Karpas-422 (cell line): ENCODE measurements around the gene TLL2. TPM values are rescaled to one million over a fixed set of nuclear protein-coding genes. Genes with fewer than 3 reads are reported as not detected.
"Not testable (repeated sequence)": the region's sequence is repeated elsewhere in the genome, so short reads cannot be mapped to it uniquely, and the experiment has no call there.

Source experiments
- DNase-seq: peaks from one replicate; pipeline ENCODE4 v3.0.0-alpha.2; 2015
- H2AFZ ChIP-seq: fragments of 200-600 bp; sonication (generic); 2 replicates; pipeline ENCODE4 v1.6.1; 2014; ENCODE audit warnings: antibody characterized with exemption, low read length, mixed read lengths
- H3K27ac ChIP-seq: fragments of 200-600 bp; sonication (generic); 2 replicates; pipeline ENCODE4 v1.5.1; 2014; ENCODE audit warnings: mild to moderate bottlenecking, low read length, moderate library complexity
- H3K27me3 ChIP-seq: fragments of 200-600 bp; sonication (generic); 2 replicates; pipeline ENCODE4 v1.6.1; 2014; ENCODE audit warnings: low read length, mixed read lengths
- H3K36me3 ChIP-seq: fragments of 200-600 bp; sonication (generic); 2 replicates; pipeline ENCODE4 v1.6.1; 2014; ENCODE audit warnings: low read length, mixed read lengths; ENCODE audit not compliant: insufficient read depth
- H3K4me1 ChIP-seq: fragments of 200-600 bp; sonication (generic); 2 replicates; pipeline ENCODE4 v1.6.1; 2014; ENCODE audit warnings: mild to moderate bottlenecking, low read length, mixed read lengths
- H3K4me2 ChIP-seq: fragments of 200-600 bp; sonication (generic); 2 replicates; pipeline ENCODE4 v1.6.1; 2014; ENCODE audit warnings: low read length, low read depth, mild to moderate bottlenecking; ENCODE audit not compliant: poor library complexity, severe bottlenecking
- H3K4me3 ChIP-seq: fragments of 200-600 bp; sonication (generic); 2 replicates; pipeline ENCODE4 v1.5.1; 2014; ENCODE audit warnings: mild to moderate bottlenecking, antibody characterized with exemption, low read length, mixed read lengths
- H3K79me2 ChIP-seq: fragments of 200-600 bp; sonication (generic); 2 replicates; pipeline ENCODE4 v1.6.1; 2014; ENCODE audit warnings: mild to moderate bottlenecking, low read length, mixed read lengths
- H3K9ac ChIP-seq: fragments of 200-600 bp; sonication (generic); 2 replicates; pipeline ENCODE4 v1.6.0; 2014; ENCODE audit warnings: low read length
- H3K9me2 ChIP-seq: fragments of 200-600 bp; sonication (generic), shearing (Covaris generic); replicated peaks from 2 replicates; pipeline ENCODE4 v1.6.0; 2014; ENCODE audit warnings: mild to moderate bottlenecking, low read length, moderate library complexity; ENCODE audit not compliant: insufficient read depth
- H3K9me3 ChIP-seq: fragments of 300-700, 200-600 bp; sonication (generic); 2 replicates; pipeline ENCODE4 v1.6.1; 2014; ENCODE audit warnings: low read length, mixed read lengths
- H4K20me1 ChIP-seq: fragments of 200-600 bp; sonication (generic); 2 replicates; pipeline ENCODE4 v1.6.1; 2014; ENCODE audit warnings: mild to moderate bottlenecking, antibody characterized with exemption, low read length, low read depth; ENCODE audit not compliant: insufficient read depth
- total RNA-seq: library from RNA; depleted of rRNA; stranded (reverse); fragments of >200 nt; shearing (Covaris generic); gene quantifications from 2 replicates; pipeline ENCODE4 v1.2.3, GENCODE V29; 2014; ENCODE audit warnings: low replicate concordance; rRNA removed

The TLL2 gene
- not detected in 2 replicates for total RNA-seq

DNA sequence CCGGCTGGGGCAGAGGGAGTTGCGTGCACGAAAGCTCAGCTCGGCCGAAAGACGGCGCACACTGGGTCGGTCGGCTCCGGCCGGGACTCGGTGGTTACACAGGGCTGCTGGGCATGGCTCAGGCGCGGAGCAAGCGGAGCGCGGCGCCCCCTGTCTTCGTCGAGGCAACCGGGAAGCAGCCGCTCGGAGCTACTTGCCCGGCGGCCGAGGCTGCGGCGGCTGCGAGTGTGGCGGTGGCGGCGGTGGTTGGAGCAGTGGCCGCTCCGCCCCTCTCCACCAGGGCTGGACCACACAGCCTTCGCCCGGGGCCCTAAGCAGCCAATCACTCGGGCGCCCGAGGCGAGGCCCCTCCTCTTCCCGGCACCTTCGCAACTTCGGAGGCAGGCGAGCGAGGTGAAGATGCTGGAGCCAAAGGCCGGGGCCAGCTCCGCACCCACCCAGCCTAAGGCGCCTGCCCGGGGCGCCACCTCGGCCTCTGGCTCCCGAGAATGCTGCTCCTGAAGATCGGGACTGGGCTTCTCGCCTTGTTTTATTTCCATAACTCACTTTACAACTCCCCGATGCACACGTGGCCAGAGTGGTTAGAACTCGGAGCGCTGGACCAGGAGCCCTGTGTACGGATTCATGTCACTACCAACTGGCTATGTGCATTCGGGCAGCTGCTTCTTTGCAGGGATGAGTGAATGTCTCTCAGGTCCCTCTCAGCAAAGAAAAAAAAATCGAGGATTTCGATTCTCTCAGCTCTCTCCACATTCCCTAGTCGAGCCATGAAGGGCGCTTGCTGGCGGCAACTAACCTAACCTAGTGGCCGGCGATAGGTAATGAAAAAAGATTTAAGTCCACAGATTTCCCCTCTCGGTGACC, at the start of gene TLL2:
Gene TLL2, minus strand, starts transcription at position 229 of the 864 bp plus-strand sequence. CDS start 241 bp downstream, outside the sequence.
- no peaks in the 10 kb centered on the region for H3K79me2 ChIP-seq
- H3K4me2 ChIP-seq, result peak within 1 kb of the TSS; percentile 87
- no peaks in the 10 kb centered on the region for H3K9me3 ChIP-seq
- no peaks in the 10 kb centered on the region for H3K36me3 ChIP-seq
- DNase-seq, result peak; percentile 88
- peak within 1 kb of the TSS; percentile 69 for H3K4me3 ChIP-seq
- no peak within 1 kb of the TSS for H2AFZ ChIP-seq
- H4K20me1 ChIP-seq, result peaks cover 17% of the 10 kb centered on the region; the same call in 1 of the 2 replicates
- no peak within 1 kb of the TSS for H3K27ac ChIP-seq
- peak within 1 kb of the TSS; percentile 62 for H3K9ac ChIP-seq
- no peaks in the 10 kb centered on the region for H3K9me2 ChIP-seq
- H3K27me3 ChIP-seq, result no peaks in the 10 kb centered on the region
- peaks cover 21% of the 10 kb centered on the region for H3K4me1 ChIP-seq

DNA sequence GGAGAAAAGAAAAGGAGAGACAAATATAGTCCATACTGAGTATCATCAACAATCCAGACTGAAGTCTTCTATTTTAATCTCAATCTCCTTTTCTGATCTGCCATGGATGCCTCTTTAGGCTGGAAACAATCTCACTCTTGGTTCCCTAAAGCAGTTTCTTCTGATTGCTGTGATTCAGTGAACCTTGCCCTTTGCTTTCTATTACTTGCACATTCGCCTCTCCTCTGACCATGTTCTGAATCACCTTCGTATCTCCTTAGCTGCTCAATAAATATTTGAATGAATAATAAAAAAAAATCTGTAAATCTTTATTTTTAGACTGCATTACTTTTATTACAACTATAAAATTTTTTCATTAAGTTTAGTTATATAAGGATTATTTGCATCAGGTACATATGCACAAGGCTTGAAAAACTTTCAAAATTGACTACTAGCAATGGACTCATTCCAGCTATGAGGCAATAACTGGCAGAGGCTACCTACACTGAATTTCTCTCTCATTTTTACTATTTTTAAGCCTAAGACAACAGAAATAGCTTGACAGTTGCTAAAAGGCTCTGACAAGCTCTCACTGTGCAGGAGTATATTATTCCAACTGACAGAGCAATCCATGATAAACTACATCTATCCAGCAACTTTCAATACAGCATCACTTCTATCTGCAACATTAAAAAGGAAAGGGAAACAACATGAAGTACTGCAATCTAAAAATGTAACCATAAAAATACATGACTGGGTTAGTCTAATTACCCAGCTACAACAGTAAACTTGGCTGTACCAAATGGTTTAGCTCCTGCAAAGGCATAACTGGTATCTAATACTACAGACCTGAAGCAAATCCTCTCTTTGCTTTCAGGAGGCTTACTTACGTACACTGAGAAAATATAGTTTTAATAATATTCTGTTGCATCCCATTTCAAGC, 47.5 kb upstream of the TLL2 start:
- no peak for DNase-seq

DNA sequence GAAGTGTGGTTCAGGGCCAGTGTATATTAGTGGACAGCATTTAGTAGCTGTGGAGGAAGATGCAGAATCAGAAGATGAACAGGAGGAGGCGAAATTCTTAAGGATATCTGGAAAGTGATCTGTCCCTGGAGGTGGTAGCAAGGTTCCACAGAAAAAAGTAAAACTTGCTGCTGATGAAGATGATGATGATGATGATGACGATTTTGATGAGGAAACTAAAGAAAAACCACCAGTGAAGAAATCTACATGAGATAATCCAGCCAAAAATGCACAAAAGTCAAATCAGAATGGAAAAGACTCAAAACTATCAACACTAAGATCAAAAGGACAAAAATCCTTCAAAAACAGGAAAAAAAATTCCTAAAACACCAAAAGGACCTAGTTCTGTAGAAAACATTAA, 46.8 kb upstream of the TLL2 start:
- no peaks in the 10 kb centered on the region for H4K20me1 ChIP-seq
- DNase-seq, result no peak
- H3K9me3 ChIP-seq, result no peaks in the 10 kb centered on the region
- H3K9ac ChIP-seq, result no peak overlapping the region
- H2AFZ ChIP-seq, result no peak overlapping the region
- H3K4me3 ChIP-seq, result no peak overlapping the region
- H3K4me1 ChIP-seq, result no peaks in the 10 kb centered on the region
- H3K27ac ChIP-seq, result no peak overlapping the region
- no peaks in the 10 kb centered on the region for H3K9me2 ChIP-seq
- peaks cover 21% of the 10 kb centered on the region for H3K79me2 ChIP-seq
- H3K27me3 ChIP-seq, result no peaks in the 10 kb centered on the region
- no peak overlapping the region for H3K4me2 ChIP-seq
- 0 out of 2 replicates have a peak, but pooled peaks cover 4% of the 10 kb centered on the region for H3K36me3 ChIP-seq

More for the DNA sequence above, 47.5 kb upstream of the TLL2 start:
- Histone ChIP-seq H3K4me3 (no peak overlapping the region), H4K20me1 (no peaks in the 10 kb centered on the region), H3K4me1 (no peaks in the 10 kb centered on the region), H3K9me2 (no peaks in the 10 kb centered on the region), H3K27ac (no peak overlapping the region), H2AFZ (no peak overlapping the region), H3K79me2 (peaks cover 26% of the 10 kb centered on the region), H3K9me3 (no peaks in the 10 kb centered on the region), H3K9ac (no peak overlapping the region), H3K36me3 (0 out of 2 replicates have a peak, but pooled peaks cover 4% of the 10 kb centered on the region), H3K4me2 (no peak overlapping the region), H3K27me3 (no peaks in the 10 kb centered on the region)

DNA sequence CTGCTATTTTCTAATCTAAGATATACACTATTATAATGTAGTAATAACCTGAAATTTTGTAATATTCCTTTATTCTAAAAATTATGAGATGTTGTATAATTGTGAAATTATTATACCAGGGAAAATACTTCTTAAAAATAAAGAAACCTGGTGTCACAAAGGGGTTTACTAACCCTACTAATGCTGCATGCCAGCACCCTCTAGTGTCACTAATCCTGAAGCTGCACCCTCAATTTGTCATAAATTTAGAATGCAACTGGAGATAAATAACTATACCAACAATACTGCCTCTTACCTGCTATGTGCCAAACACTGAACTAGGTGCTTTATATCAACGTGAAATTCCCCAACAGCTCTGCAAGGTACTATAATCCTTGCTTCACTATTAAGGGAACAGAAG, 42.3 kb upstream of the TLL2 start:
- H3K79me2 ChIP-seq, result peaks cover 8% of the 10 kb centered on the region; the same call in 1 of the 2 replicates
- H3K4me3 ChIP-seq, result no peak overlapping the region
- no peak overlapping the region for H2AFZ ChIP-seq
- H3K4me1 ChIP-seq, result no peaks in the 10 kb centered on the region
- H3K9me3 ChIP-seq, result no peaks in the 10 kb centered on the region
- no peaks in the 10 kb centered on the region for H3K27me3 ChIP-seq
- H3K4me2 ChIP-seq, result no peak overlapping the region
- H3K9ac ChIP-seq, result no peak overlapping the region
- H3K36me3 ChIP-seq, result peaks cover 8% of the 10 kb centered on the region; the same call in 1 of the 2 replicates
- H4K20me1 ChIP-seq, result no peaks in the 10 kb centered on the region
- no peak for DNase-seq
- no peaks in the 10 kb centered on the region for H3K9me2 ChIP-seq
- no peak overlapping the region for H3K27ac ChIP-seq

DNA sequence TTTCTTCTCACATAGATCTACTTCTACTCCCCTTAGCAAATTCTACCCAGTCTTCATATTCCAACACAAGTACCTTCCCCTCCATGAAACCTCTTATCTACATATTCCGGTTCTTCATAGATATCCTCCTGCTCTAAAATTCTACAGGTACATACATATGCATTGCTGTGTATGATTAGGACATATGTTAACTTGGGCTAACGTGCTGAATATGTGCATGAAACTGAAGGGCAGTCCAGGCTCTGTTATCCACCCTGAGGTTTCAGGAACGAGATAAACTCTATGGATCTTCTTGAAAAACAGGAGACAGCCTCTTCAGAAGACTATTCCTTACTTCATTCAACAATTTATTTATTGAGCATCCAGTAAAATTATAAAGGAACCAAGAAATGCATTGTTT, 41.6 kb upstream of the TLL2 start:
- no peak for DNase-seq
- H4K20me1 ChIP-seq, result no peaks in the 10 kb centered on the region
- H3K4me2 ChIP-seq, result no peak overlapping the region
- peaks cover 8% of the 10 kb centered on the region; the same call in 1 of the 2 replicates for H3K36me3 ChIP-seq
- peaks cover 14% of the 10 kb centered on the region for H3K79me2 ChIP-seq
- H2AFZ ChIP-seq, result no peak overlapping the region
- no peaks in the 10 kb centered on the region for H3K9me2 ChIP-seq
- no peaks in the 10 kb centered on the region for H3K4me1 ChIP-seq
- no peak overlapping the region for H3K9ac ChIP-seq
- H3K9me3 ChIP-seq, result no peaks in the 10 kb centered on the region
- H3K27me3 ChIP-seq, result no peaks in the 10 kb centered on the region
- no peak overlapping the region for H3K4me3 ChIP-seq
- H3K27ac ChIP-seq, result no peak overlapping the region

DNA sequence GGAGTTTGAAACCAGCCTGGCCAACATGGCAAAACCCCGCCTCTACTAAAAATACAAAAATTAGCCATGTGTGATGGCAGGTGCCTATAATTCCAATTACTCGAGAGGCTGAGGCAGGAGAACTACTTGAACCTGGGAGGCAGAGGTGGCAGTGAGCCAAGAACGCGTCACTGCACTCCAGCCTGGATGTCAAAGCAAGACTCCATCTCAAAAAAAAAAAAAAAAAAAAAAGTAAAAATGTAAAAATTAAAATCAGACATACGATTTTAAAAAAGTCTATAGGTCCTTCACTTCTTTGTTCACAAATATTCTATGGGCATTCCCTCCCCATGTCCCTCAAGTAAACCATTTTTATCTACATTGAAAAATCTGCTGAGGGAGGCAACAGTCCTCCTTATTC, 34.9 kb upstream of the TLL2 start:
- Histone ChIP-seq H3K4me2 (no peak overlapping the region), H3K9me2 (no peaks in the 10 kb centered on the region), H3K9ac (no peak overlapping the region), H4K20me1 (no peaks in the 10 kb centered on the region), H3K9me3 (no peaks in the 10 kb centered on the region), H2AFZ (no peak overlapping the region), H3K4me3 (no peak overlapping the region), H3K27ac (no peak overlapping the region), H3K36me3 (peaks cover 2% of the 10 kb centered on the region; the same call in 1 of the 2 replicates), H3K4me1 (no peaks in the 10 kb centered on the region), H3K27me3 (no peaks in the 10 kb centered on the region), H3K79me2 (peaks cover 25% of the 10 kb centered on the region)
- no peak for DNase-seq

DNA sequence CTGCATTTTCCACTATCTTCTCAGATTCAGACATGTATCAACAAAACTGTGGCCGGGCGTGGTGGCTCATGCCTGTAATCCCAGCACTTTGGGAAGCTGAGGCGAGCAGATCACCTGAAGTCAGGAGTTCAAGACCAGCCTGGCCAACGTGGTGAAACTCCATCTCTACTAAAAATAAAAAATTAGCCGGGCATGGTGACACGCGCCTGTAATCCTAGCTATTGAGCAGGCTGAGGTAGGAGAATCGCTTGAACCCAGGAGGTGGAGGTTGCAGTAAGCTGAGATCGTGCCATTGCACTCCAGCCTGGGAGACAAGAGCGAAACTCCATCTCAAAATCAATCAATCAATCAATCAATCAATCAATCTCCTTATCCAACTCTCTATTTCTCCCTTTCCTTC, 31.8 kb upstream of the TLL2 start:
- not testable (repeated sequence) for H3K36me3 ChIP-seq, DNase-seq, H2AFZ ChIP-seq

DNA sequence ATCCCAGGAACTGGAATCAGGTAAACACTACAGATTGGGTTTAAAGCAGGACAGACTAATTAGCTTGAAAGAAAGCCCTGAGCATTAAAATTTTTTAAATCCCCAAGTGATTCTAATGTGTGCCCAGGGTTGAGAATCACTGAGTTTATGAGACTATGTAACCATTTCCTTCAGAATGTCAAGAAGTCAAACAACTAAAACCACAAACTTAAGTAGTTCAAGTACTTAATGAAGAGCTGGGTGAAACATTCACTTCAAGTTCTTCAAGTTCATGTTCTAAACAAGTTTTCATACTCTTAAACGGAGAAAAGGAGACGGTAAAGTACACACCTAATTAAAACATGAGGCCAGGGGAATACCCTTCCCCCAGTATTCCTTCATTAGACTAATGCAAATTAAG, 28.2 kb upstream of the TLL2 start:
- Histone ChIP-seq H3K4me2 (no peak overlapping the region), H3K36me3 (peaks cover 3% of the 10 kb centered on the region), H4K20me1 (no peaks in the 10 kb centered on the region), H3K9ac (no peak overlapping the region), H2AFZ (no peak overlapping the region), H3K27me3 (no peaks in the 10 kb centered on the region), H3K9me2 (no peaks in the 10 kb centered on the region), H3K79me2 (peaks cover 32% of the 10 kb centered on the region), H3K4me1 (no peaks in the 10 kb centered on the region), H3K9me3 (no peaks in the 10 kb centered on the region), H3K4me3 (no peak overlapping the region), H3K27ac (no peak overlapping the region)
- no peak for DNase-seq

More for the DNA sequence above, 31.8 kb upstream of the TLL2 start:
- not testable (repeated sequence) for H3K9me3 ChIP-seq, H3K27ac ChIP-seq, H3K9ac ChIP-seq, H3K27me3 ChIP-seq, H3K4me1 ChIP-seq, H3K9me2 ChIP-seq, H3K4me3 ChIP-seq, H3K4me2 ChIP-seq, H4K20me1 ChIP-seq
- peaks cover 21% of the 10 kb centered on the region for H3K79me2 ChIP-seq
